ENCODE measurements around the gene MYO3B.

GRCh38 chr2:170354388-170354787, 176.4 kb downstream of the MYO3B start:
- no peak for TF ChIP-seq CTCF (conservative IDR thresholded peaks at IDR 0.05)
- TF ChIP-seq ZFX (IDR thresholded peaks at IDR 0.05), result no peak
